Omental fat pad (tissue), 4 donors: ENCODE measurements around the gene SMARCC1. TPM values are rescaled to one million over a fixed set of nuclear protein-coding genes. Genes with fewer than 3 reads are reported as not detected.

ENCODE experiments used
- ATAC-seq: fragments of 150-250 bp; one replicate; pipeline ENCODE4 v1.9.1; 2016; ENCODE audit warnings: mild to moderate bottlenecking, moderate library complexity; ENCODE audit not compliant: low FRiP score
- DNase-seq: peaks from one replicate; pipeline ENCODE4 v3.0.0-alpha.2; 2019; ENCODE audit warnings: low spot score
- CTCF ChIP-seq, 3 donors: fragments of 450-650 bp; IDR thresholded peaks; one replicate each; pipeline ENCODE4 v1.5.1; 2016 to 2017; ENCODE audit warnings: antibody characterized with exemption in 3 of 3, mild to moderate bottlenecking in 3 of 3, moderate library complexity in 2 of 3
- total RNA-seq, 4 donors: library from RNA; depleted of rRNA; stranded (reverse); fragments of >200 nt; gene quantifications; one replicate each; pipeline ENCODE4 v1.1.0, GENCODE V29; 2016

Gene SMARCC1
- total RNA-seq, 4 donors from 2014 or later = 21.3 to 43.4 (median 32.2) TPM

GRCh38 chr3:47583320-47584075 is 198.2 kb downstream of the SMARCC1 start:
- DNase-seq = no peak
- no peak for TF ChIP-seq CTCF (IDR thresholded peaks at IDR 0.05)
- no peak for ATAC-seq

- no peak for ATAC-seq
- DNase-seq = no peak
- TF ChIP-seq CTCF (IDR thresholded peaks at IDR 0.05) = no peak
Observed at GRCh38 chr3:47581835-47582234, 199.9 kb downstream of the SMARCC1 start.

DNA sequence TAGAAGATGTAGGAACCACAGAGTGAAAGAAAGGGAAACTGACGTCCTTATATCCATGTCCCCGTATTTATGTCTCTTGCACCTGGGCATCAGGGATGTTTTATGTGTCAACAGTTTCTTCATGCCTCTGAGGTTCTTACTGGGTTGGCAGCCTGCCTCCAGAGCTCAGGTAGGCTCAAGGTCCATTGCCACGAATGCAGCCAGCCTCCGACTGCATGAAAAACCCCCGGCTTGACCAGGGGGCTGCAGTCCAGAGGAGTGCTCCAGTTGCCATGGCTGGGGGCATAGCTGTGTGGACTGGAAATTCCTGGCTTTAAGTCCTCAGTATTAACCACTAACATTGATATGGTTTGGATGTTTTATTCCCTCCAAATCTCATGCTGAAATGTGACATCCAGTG is 200.3 kb downstream of the SMARCC1 start:
- ATAC-seq (no peak), DNase-seq (no peak)
- TF ChIP-seq CTCF (IDR thresholded peaks at IDR 0.05) = no peak

DNA sequence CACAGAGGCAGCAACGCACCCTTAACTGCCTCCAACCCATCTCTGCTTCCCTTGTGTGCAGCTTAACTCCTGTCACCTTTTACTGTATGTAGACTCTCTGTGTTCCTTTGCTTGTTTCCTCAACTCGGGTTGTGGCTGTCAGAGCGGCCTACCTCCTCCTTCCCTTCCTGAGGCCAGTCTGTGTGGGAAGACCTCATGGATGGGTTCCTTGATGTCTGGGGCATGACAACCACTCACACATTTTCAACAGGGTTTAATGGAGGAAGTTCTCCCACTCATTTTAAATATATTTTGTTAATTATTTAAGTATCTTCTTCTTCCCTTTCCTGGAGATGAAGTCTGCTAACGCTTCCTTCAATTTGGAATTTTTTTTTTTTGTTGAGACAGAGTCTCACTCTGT is 201.2 kb downstream of the SMARCC1 start:
- no peak for TF ChIP-seq CTCF (IDR thresholded peaks at IDR 0.05)
- ATAC-seq = no peak
- no peak for DNase-seq

DNA sequence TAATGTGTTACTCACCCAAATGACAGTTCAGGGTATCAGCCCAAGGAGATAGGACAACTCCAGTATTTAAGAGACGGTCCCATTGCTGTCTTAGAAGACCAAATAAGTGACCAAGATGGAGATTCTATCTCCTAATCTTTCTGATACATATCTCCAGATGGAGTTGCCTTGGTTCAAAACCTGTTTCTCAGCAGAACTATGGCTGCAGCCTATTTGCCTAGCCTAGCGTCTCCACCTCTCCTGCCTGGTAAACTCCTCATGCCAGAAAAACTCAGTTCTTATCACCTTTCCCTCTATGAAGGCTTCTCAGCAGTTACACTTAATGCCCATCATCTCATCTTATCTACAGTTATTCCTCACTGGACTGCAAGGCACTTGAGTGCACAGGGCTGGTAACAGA is 201.8 kb downstream of the SMARCC1 start:
- no peak for TF ChIP-seq CTCF (IDR thresholded peaks at IDR 0.05)
- DNase-seq (no peak), ATAC-seq (no peak)

- no peak for DNase-seq
- TF ChIP-seq CTCF (IDR thresholded peaks at IDR 0.05) = no peak
- peak; percentile 53 for ATAC-seq
Observed at GRCh38 chr3:47578691-47579632, 202.7 kb downstream of the SMARCC1 start, which contains the start of gene CSPG5. TSS of gene CSPG5 (minus strand) at chr3:47578865. CDS start at chr3:47578693, 172 bp downstream.
